GM23338 (cell line): ENCODE measurements around the gene PHOX2A. TPM values are rescaled to one million over a fixed set of nuclear protein-coding genes. Genes with fewer than 3 reads are reported as not detected.

ENCODE experiments used
- ATAC-seq: fragments of 200-7000 bp; cut with Tn5 transposase; 3 replicates; pipeline ENCODE4 v1.9.1; 2020
- DNase-seq: peaks from one replicate; pipeline ENCODE4 v3.0.0-alpha.2; 2015; ENCODE audit warnings: low spot score
- H2AFZ ChIP-seq: fragments of 200-600 bp; sonication (generic); 2 replicates; pipeline ENCODE4 v1.8.0; 2016; ENCODE audit warnings: antibody characterized with exemption, mild to moderate bottlenecking, moderate library complexity
- H3F3A ChIP-seq: fragments of 200-600 bp; sonication (generic); replicated peaks from 2 replicates; pipeline ENCODE4 v1.8.0; 2017; ENCODE audit warnings: antibody characterized with exemption, mixed run types, low read depth
- H3K27ac ChIP-seq: fragments of 200-600 bp; sonication (generic); 2 replicates; pipeline ENCODE4 v1.6.1; 2016; ENCODE audit warnings: low read depth
- H3K27me3 ChIP-seq: fragments of 200-600 bp; sonication (generic); 2 replicates; pipeline ENCODE4 v1.8.0; 2016; ENCODE audit warnings: mild to moderate bottlenecking, mixed run types, moderate library complexity; ENCODE audit not compliant: insufficient read depth
- H3K36me3 ChIP-seq: fragments of 200-600 bp; sonication (generic); 2 replicates; pipeline ENCODE4 v1.8.0; 2016; ENCODE audit warnings: mild to moderate bottlenecking; ENCODE audit not compliant: insufficient read depth
- H3K4me1 ChIP-seq: fragments of 200-600 bp; sonication (generic); 2 replicates; pipeline ENCODE4 v1.8.0; 2016; ENCODE audit warnings: mild to moderate bottlenecking, moderate library complexity; ENCODE audit not compliant: insufficient read depth
- H3K4me2 ChIP-seq: fragments of 200-600 bp; sonication (generic); 2 replicates; pipeline ENCODE4 v1.7.1; 2017; ENCODE audit warnings: mixed run types
- H3K4me3 ChIP-seq: fragments of 200-600 bp; sonication (generic); 2 replicates; pipeline ENCODE4 v1.6.1; 2016; ENCODE audit warnings: mixed run types
- H3K79me2 ChIP-seq: fragments of 200-600 bp; sonication (generic); replicated peaks from 2 replicates; pipeline ENCODE4 v1.8.0; 2017; ENCODE audit warnings: mild to moderate bottlenecking; ENCODE audit not compliant: insufficient read depth
- H3K9me2 ChIP-seq: fragments of 200-600 bp; sonication (generic); 2 replicates; pipeline ENCODE4 v1.8.0; 2017; ENCODE audit not compliant: insufficient read depth
- H4K20me1 ChIP-seq: fragments of 200-600 bp; sonication (generic); replicated peaks from 2 replicates; pipeline ENCODE4 v1.8.0; 2017; ENCODE audit warnings: mild to moderate bottlenecking; ENCODE audit not compliant: insufficient read depth
- H3K27ac Mint-ChIP-seq: 2 replicates; pipeline ENCODE4 v1.8.0; 2020; ENCODE audit warnings: inconsistent platforms, mild to moderate bottlenecking, moderate library complexity, mixed read lengths
- H3K27me3 Mint-ChIP-seq: 3 replicates; pipeline ENCODE4 v1.8.0; 2022; ENCODE audit warnings: low read depth, mild to moderate bottlenecking, moderate library complexity, mixed read lengths, inconsistent platforms; ENCODE audit not compliant: insufficient read depth, poor library complexity
- H3K36me3 Mint-ChIP-seq: 3 replicates; pipeline ENCODE4 v1.8.0; 2021; ENCODE audit warnings: low read depth, mild to moderate bottlenecking, inconsistent platforms, moderate library complexity, mixed read lengths
- H3K4me1 Mint-ChIP-seq: 3 replicates; pipeline ENCODE4 v1.8.0; 2020; ENCODE audit warnings: mild to moderate bottlenecking, inconsistent platforms, mixed read lengths
- H3K4me3 Mint-ChIP-seq: 3 replicates; pipeline ENCODE4 v1.8.0; 2021; ENCODE audit warnings: moderate library complexity, mild to moderate bottlenecking, inconsistent platforms, mixed read lengths
- H3K9me3 Mint-ChIP-seq: 3 replicates; pipeline ENCODE4 v1.8.0; 2020; ENCODE audit warnings: moderate library complexity, mild to moderate bottlenecking, inconsistent platforms, mixed read lengths
- CREB1 ChIP-seq: fragments of 250-450 bp; sonication (Bioruptor Pico); IDR thresholded peaks from 2 replicates; pipeline ENCODE4 v1.5.0; 2020; ENCODE audit warnings: low read depth, mild to moderate bottlenecking, moderate library complexity
- CTCF ChIP-seq, 2 experiments: fragments of 200-600 bp in 1 of 2; sonication (generic) in 1 of 2; conservative IDR thresholded peaks; 2 replicates each; pipeline versions ENCODE4 v1.5.1 to v1.6.1; 2016 to 2017; ENCODE audit warnings: antibody characterized with exemption in 2 of 2, low read depth in 2 of 2, mild to moderate bottlenecking in 2 of 2, moderate library complexity in 1 of 2
- JUNB ChIP-seq: IDR thresholded peaks from one replicate; pipeline ENCODE4 v1.6.1; 2016; ENCODE audit warnings: antibody characterized with exemption; ENCODE audit not compliant: unreplicated experiment
- POLR2AphosphoS5 ChIP-seq: IDR thresholded peaks from 2 replicates; pipeline ENCODE4 v1.6.1; 2016; ENCODE audit warnings: antibody characterized with exemption, low read depth
- ZNF114 ChIP-seq: fragments of 250-450 bp; sonication (Bioruptor Pico); IDR thresholded peaks from 2 replicates; pipeline ENCODE4 v1.5.0; 2020; ENCODE audit warnings: mild to moderate bottlenecking, moderate library complexity
- ZNF331 ChIP-seq: fragments of 250-450 bp; sonication (Bioruptor Pico); IDR thresholded peaks from 2 replicates; pipeline ENCODE4 v1.5.0; 2020; ENCODE audit warnings: low read depth, mild to moderate bottlenecking, moderate library complexity
- ZNF462 ChIP-seq: fragments of 250-450 bp; sonication (Bioruptor Pico); IDR thresholded peaks from 2 replicates; pipeline ENCODE4 v1.5.0; 2020; ENCODE audit warnings: mild to moderate bottlenecking, moderate library complexity
- polyA plus RNA-seq: library from polyadenylated mRNA; unstranded; fragments of >200 nt; fragmentation: Nextera tagmentation; extraction: Ambion mirVana; gene quantifications from 2 replicates; pipeline ENCODE4 v1.2.1, GENCODE V29; 2016
- total RNA-seq: library from RNA; depleted of rRNA; stranded (reverse); fragments of >200 nt; shearing (Covaris generic); gene quantifications from 2 replicates; pipeline ENCODE4 v1.2.3, GENCODE V29; 2014

The PHOX2A gene
- total and polyA plus RNA-seq, 2 experiments from 2014 or later: 0.31 TPM; not detected in 1

- no peak overlapping the region for H3K4me3 ChIP-seq
- ATAC-seq (no peak), DNase-seq (no peak)
- peaks cover 1% of the 10 kb centered on the region for H3K27me3 Mint-ChIP-seq
- H3K4me3 Mint-ChIP-seq: no peak overlapping the region
- no peaks in the 10 kb centered on the region for H3F3A ChIP-seq
- no peaks in the 10 kb centered on the region for H3K9me2 ChIP-seq
- peaks cover 24% of the 10 kb centered on the region for H3K27me3 ChIP-seq
- no peaks in the 10 kb centered on the region for H3K4me1 ChIP-seq
- TF ChIP-seq ZNF331 (CRISPR knock-in tag): no peak
- no peak for TF ChIP-seq POLR2AphosphoS5
- TF ChIP-seq JUNB: no peak
- TF ChIP-seq CREB1 (CRISPR knock-in tag): no peak
- TF ChIP-seq ZNF114 (CRISPR knock-in tag): no peak
- TF ChIP-seq ZNF462 (CRISPR knock-in tag): no peak
- TF ChIP-seq CTCF (conservative IDR thresholded peaks at IDR 0.05; ENCODE audit: low read depth in 2 of 2): no peak
- H3K36me3 Mint-ChIP-seq: 0 out of 3 replicates have a peak, but pooled peaks cover 6% of the 10 kb centered on the region
- no peaks in the 10 kb centered on the region for H3K36me3 ChIP-seq
- no peak overlapping the region for H3K4me2 ChIP-seq
- no peak overlapping the region for H2AFZ ChIP-seq
- H3K79me2 ChIP-seq: no peaks in the 10 kb centered on the region
- peaks cover 2% of the 10 kb centered on the region; the same call in 2 of the 3 replicates for H3K4me1 Mint-ChIP-seq
- no peak overlapping the region for H3K27ac Mint-ChIP-seq
- no peak overlapping the region for H3K27ac ChIP-seq
- H4K20me1 ChIP-seq: no peaks in the 10 kb centered on the region
- H3K9me3 Mint-ChIP-seq: peaks cover 13% of the 10 kb centered on the region
Measured at GRCh38 chr11:72253392-72253791, 9.4 kb upstream of the PHOX2A start.
